HG03558 (cell line): ENCODE measurements around the gene LRP8.

Experiments
- ATAC-seq: cut with Tn5 transposase; IDR thresholded peaks from one replicate; pipeline ENCODE4 v1.9.1; 2021; ENCODE audit warnings: moderate number of reproducible peaks; ENCODE audit not compliant: unreplicated experiment; ENCODE audit errors: extremely low read depth

Gene LRP8

DNA sequence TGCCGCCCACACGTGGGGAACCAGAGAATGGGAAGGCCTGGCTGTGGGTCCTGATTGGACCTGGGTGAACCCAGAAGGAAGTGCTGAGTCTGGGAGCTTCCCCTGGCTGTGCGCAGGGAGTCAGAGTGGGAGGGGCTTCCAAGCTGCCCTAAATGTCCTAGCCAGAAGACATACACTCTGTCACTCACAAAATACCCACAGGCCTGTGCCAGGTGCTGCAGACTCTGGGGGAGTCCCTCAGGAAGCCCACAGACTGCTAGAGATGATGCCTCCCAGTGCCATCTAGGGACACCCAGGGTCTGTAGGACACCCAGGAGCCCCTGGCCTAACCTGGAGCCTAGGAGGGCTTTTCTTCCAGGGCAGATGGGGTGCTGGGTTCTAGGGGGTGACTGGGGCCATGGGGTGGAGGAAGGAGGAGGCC is 33.7 kb upstream of the LRP8 start:
- no peak for ATAC-seq

DNA sequence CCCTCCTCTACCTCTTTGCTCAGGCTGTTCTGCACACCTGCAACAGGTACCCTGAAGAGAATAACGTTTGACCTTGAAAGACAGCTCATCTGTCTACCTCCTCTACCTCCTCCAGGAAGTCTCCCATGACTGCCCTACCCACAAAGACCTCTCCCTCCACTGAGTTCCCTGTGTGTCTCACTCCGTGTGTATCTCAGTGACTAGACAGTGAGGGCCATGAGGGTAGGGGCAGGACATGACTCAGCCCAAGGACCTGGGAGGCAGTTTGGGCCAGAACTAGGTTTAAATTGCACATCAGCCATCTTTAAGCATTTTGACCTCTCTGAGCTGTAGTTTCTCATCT is 32.0 kb upstream of the LRP8 start:
- no peak for ATAC-seq

DNA sequence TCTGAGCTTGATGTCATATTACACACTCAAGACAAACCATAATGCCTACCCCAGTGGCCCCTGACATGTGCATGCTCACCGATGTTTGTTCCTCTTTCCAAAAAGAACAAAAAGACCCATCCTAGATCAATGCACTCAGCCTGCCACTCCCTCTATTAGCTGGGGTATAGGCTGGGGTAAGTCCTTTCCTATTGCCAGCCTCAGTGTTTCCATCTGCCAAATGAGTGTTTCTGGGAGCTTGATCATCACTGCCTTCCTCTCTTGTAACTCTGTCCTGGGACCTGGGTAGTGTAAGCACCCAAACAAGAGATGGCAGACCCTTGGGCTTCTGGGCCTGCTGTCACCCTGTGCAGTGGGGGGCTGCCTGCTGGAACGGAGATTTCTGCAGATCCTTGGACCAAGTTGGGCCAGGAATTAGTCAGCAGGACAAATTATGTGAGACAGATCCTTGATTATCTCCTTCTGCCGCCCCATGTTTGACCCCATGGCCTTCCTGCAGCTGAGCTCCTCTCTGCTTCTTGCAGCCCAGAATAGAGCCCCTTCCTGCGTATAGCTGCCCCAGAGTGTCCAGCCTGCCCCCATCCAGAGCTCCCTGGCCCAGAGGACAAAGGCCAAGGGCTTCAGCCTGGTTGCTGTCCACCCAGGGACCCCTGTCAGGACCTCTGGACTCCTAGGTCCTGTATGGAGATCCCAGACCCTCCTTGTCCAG is 31.5 kb upstream of the LRP8 start:
- ATAC-seq, result no peak

DNA sequence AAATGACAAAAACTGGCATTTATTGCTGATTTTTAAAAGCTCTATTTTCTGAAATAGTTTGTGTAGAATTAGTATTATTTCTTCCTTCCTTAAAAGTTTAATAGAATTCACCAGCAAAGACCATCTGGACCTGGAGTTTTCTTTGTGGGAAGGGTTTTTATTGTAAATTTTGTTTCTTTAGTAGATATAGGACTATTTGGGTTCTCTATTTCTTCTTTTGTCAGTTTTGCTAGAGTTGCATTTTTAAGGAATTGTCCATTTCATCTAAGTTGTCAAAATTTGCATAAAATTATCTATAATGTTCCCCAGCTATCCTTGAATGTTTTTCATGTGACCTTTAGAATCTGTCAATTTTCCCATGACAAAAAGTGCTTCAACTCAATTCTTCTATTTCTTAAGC is 28.8 kb upstream of the LRP8 start:
- no peak for ATAC-seq

DNA sequence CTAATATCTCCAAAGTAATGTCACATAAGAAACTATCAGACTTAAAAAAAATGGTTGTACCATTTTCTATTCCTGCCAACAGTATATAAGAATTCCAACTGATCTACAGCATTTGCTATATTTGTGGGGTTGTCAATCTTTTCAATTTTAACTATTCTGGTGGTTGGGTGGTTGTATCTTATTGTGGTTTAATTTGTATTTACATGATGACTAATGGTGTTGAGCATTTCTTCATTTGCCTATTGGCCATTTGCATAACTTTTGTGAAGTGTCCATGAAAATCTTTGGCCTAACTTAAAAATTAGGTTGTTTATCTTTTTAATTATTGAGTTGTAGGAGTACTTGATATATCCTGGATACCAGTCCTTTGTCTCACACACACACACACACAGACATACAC is 26.2 kb upstream of the LRP8 start:
- ATAC-seq, result no peak

DNA sequence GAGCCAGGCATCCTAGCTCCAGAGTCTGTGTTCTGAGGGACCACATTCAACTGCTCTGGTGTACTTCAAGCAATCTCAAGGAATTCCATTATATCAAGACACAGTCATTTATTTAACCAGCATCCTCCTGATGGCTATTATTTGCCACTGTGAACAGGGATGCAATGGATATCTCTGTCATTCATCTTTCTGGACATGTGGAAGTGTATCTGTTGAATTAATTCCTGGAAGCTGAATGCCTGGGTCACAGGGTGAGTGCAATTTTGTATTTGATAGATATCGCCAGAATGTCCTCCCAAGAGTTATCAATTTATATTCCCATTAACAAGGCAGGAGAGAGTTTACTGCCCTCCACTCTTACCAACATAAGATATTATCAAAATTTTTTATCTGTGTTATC is 24.7 kb upstream of the LRP8 start:
- no peak for ATAC-seq

DNA sequence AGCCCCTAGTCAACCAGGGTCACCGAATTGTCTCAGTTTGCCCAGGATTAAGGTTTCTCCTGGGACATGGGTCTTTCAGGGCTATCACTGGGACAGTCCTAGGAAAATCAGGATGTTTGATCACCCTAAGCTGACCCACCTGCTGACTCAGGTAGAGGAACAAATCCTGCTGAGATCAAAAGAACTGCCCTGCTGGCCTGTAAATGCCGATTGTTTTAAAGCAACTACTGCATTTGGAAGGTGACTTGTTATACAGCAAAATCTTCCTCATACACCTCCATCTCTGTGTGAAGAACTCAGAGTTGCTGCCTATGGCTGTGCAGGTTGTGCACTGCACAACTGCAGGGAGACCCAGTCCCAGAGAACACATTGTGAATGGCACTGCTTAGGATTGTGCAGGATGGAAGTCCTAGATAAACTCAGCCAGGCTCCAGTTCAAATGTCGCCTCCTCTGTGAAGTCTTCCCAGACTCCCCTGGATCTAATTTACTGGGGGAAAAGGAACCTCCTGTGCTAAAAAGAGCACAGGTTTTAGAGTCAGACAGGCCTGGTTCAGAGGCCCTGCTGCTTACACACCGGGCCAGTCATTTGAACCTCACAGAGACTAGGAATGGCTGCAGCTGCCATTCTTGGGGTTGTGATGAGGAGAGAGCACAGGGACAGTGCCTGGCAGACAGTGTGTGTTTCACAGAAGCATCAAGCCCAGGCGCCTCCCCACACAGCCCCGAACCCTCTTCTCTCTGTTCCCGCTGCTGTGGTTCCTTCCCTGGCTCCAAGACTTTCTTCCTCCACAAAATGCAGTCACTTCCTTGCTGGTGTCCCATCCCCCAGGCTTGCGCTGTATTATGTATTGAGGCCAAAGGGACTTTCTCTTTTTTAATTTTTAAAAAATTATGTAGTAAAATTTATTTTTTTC is 23.2 kb upstream of the LRP8 start:
- no peak for ATAC-seq

DNA sequence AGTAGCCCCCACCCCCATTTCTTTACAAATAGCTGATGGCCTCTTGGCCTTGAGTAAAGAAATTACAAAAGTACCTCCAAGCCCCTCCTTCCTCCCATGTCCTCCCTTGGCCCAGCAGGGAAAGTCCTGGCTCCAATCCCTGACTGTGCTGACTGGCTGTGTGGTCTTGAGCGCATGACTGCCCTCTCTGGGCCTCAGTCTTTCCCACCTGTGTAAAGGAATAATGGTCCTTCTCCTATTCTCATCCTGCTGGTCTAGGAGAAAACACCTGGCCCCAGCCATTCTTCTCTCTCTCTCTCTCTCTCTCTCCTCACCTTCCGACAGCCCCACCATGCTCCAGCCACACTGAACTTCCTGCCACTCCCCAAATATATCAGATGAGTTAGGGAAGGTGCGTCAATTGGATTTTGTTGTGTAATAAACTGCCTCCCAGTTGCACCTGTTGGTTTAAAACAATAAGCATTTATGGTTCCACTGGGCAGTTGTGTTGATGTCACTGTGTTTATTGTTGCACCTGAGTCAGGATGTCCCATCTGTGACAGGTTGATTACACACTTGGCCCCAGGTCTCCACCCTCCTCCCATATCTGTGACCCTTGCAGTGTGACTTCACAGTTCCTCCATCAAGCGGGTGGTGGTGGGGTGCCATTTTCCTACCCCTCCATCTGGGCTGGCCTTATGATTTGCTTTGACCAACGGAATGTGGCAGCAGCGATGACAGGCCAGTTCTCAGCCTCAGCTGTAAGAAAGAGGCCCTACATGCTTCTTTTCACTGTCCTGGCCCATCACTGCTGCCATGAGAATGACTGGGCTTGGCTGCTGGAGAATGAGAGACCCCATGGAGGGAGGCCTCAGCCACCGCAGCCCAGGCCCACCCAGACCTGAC is 22.3 kb upstream of the LRP8 start:
- no peak for ATAC-seq

DNA sequence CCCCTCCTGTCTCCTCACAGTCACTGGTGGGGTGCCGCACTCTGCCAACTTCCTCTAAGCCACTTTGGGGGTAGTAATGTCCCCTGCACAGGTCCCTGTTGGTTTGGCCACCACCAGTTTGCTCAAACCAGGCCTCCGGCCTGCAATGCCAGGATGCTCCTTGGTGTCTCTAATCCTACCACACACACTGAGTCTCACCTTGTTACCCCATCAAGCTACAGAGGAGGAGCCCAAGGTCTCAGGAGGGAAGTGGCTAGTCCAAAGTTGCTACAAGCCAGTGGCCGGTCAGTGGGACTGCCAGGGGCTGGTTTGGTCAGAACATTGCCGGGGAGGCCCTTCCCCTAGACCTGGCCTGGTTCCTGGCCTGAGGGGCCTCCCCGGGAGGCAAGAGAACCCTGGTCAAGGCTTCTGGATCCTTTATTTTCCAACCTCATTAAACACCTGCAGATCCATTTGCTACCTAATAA is 21.5 kb upstream of the LRP8 start:
- no peak for ATAC-seq

DNA sequence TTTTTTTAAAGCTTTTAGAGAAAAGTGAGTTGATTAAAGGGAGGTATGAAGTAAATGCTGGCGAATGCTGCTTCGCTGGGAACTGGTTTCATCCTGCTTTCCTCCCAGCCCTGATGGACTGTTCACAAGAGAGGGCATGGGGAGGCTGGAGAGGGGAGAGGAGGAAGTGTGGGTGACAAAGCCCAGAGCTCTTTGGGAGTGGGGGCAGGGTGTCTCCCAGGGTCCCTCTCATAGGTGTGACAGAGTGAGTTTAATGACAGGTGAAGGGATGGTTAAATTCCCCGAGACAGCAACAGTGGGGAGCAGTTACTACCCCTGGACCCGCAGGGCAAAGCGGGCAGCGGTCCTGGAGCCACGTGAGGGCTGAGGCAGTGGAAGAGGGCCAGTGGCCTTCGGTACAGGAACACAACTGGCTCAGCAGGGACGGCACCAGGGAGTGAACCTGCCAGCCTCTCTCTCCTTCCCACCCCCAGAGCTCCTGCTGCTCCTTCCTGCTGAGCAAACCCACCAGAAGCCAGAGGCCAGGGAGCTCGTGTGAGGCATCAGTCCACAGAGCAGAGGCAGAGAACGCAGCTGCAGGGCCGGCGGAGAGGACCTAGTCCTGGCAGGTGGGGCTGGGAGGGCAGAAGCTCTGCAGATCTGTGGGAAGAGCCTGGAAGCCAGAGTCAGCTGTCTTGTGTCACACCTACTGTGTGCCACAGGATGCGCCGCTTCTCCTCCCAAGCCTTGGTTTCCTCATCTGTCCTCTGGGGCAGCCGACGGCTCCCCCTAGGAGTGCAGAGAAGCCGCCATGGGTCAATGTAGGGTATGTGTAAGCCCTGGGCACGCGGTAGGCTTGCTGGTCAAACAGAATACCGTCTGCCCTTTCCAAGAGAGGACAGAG is 20.9 kb upstream of the LRP8 start:
- no peak for ATAC-seq

DNA sequence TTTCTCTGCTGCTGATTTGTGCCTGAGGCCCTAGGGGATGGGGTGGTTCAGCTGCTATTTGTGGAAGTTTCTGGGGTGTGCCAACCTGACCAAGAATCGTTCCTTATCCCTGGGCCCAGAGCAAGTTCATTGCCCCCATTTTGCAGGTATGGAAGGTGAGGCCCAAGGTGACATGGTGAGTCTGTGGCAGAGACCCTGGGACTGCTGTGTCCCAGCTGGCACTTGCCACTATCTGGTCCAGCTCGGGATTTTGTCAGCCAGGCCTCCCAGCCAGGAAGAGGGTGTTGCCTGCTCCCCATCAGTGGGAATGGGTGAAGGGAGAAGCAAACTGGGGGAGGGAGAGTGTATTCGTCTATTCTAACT is 18.9 kb upstream of the LRP8 start:
- ATAC-seq, result no peak

DNA sequence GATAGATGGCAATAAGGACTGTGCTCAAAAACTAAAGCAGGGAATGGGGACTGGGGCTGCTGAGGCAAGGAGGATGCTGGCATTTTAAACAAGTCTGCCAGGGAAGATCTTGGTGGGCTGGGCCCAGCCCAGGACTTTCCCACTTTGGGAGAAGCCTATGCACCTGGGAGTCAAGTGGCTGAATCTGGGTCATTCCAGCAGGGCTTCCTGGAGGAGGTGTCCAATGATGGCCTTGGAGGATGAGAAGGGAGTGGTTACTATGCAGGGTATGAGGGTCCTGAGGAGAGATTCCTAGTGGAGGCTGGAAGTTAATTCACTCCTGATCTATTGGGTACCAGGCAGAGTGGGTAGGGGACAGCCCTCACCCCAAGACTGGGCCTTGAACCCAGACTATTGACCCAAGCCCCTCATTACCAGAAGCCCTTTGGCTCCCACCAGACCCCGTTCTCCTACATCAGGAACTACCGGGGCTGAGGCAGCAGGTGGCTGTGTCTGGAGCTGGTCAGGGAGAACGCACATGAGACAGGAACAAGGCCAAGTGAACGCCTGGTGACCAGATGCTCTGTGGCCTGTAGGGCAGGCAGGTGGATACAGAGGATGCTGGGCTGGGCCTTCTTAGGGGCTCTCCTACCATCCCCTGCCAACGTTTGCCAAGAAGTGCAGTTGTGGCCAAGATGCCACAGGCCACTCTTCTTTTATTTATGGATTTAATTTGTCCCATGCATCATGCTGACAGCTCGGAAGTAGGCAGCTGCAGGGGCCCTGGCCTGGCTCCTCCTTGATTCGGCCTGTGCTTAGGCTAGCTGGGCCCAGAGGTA is 18.3 kb upstream of the LRP8 start:
- no peak for ATAC-seq

DNA sequence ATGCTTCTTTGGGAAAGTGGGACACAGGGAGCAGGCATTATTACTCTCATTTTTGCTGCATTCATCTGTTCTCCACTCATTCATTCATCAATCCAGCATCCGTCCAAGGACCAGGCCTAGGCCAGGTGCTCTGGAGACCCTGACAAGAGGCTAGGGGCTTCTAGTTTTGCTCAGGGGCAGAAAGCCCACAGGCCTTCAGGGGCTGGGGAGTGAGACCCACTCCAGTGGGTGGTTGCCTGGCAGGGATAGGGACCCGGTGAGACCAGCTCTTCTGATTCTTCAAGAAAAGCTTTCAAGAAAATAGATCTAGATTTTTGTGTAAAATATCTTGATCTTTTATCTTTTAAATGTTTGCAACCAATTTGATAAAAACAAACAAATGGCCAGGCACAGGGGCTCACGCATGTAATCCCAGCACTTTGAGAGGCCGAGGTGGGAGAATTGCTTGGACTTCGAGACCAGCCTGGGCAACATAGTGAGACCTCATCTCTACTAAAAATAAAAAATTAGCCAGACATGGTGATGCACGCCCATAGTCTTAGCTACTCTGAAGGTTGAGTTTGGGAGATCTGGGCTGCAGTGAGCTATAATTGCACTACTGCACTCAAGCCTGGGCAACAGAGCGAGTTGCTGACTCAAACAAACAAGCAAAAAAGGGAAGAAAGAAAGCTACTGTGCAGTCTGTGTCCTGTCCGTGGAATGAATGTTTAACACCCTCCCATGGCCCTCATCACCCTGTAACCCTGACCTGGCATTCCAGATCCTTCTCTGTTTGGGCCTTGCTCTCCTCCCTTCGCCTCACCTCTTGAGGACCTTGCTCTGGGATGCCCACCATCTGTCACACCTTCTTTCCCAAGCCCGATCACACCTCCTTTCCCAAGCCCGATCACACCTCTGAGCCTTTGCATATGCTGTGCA is 17.3 kb upstream of the LRP8 start:
- peak; percentile 78 for ATAC-seq

DNA sequence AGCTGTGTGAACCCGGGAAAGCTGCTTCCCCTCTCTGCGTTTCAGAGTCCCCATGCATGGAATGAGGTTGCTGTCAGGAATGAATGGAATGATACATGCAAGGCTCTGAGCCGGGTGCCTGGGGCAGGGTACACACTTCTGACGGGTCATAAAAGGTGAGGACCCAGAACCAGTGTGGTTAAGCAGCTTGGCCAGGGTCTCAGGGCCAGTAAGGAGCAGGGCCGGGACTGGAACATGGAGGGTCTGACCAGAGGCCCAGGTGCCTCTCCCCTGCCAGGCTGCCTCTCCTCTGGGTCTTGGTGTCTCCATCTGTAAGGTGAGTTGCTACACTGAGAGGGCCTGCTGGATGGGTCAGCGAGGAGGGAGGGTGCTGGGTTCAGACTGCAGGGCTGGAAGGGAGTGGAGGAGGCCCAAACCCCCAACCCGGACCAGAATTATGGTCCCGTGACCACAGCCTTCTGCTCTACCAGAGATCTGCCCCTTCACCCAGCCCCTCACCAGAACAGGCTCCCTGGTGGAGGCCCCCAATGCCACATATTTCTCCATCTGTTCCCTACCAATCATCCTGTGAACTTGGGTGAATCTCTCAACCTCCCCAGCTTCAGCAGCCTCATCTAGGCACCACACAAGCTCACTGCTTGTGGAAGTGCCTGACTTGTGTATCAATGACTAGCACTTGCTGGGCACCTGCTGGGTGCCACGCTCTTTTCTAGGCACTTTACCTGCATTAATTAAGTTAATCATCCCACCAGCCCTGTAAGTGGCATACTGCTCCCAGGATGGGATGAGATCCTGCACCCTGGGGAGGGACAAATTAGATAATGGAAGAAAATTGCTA is 16.2 kb upstream of the LRP8 start:
- ATAC-seq, result no peak

DNA sequence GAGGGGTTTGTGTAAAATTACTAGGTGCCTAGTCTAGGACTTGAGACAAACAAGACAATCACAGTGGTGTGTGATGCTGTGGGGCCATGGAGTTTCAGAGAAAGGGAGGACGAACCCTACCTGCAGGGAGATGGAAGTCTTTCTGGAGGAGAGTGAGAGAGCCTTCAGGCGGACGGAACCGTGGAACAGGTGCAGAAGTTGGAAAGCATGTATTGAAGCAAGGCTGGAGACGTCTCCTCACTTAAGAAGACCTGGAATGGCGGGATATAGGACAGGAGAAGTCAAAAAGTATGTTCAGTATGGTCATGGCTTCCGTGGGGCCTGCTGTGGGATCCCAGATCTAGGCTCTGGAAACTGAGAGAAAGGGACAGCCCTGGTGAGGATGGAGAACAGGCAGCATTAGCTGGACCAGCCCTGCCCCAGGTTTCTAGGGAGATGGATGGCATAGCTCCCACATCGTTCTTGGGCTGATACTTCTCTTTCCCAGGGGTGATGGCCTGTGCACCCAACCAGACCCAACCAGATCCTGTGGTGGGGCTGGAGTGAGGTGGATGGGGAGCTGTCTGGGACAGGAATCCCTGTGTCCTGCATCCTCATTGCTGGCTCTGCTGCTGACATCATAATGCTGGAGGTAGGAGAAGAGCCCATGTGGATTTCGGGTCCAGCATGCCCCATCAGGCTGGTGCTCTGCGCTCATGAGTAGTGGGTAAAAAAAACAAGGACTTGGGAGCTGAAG is 15.0 kb upstream of the LRP8 start:
- ATAC-seq, result no peak

DNA sequence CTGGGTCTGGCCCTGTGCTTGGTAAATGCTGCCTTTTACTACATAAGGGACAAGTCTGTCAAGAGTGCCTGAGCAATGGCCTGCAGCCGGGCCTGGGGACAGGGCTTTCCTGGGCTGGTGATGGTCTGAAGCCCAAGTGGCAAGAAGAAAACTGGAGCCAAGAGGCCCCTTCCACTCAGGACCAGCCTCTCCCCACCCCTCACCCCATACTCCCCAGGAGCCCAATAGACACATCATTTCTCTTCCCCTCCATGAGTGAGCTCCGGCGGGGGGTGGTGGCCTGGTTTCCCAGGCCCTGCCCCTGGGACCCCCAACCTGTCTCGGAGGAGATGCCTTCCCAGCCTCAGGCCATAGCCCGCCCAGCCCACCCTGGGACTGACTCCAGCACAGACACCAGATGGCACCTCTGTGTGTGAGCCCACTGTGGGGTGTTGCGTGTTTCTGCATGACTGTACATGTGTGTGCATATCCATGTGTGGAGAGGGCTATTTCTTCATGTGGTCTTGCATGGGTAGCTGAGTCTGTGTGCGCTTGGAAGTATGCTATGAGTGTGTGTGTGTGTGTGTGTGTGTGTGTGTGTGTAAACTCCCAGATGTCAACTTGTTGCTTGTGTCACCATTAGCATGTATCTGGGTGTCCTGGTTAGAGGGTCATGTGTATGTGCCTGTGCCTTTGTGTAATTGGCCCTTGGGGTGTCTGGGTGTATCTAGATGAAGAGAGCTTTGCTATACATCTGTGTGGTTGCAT is 14.3 kb upstream of the LRP8 start:
- ATAC-seq, result no peak
